DMS53 treated with DMSO at 0.1 percent for 48 hours (cell line): ENCODE measurements around the gene KLK2.

Source experiments
- DNase-seq: peaks from one replicate; lab custom pipeline; 2025; ENCODE audit not compliant: unreplicated experiment; lab: John Stamatoyannopoulos, UW

Gene KLK2

DNA sequence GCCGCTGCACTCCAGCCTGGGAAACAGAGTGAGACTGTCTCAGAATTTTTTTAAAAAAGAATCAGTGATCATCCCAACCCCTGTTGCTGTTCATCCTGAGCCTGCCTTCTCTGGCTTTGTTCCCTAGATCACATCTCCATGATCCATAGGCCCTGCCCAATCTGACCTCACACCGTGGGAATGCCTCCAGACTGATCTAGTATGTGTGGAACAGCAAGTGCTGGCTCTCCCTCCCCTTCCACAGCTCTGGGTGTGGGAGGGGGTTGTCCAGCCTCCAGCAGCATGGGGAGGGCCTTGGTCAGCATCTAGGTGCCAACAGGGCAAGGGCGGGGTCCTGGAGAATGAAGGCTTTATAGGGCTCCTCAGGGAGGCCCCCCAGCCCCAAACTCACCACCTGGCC lies at the start of gene KLK2:
TSS of gene KLK2 (plus strand) at position 384 of the 400 bp plus-strand sequence. CDS start 35 bp downstream, outside the sequence.
- no peak for DNase-seq

- DNase-seq = no peak
Observed at GRCh38 chr19:50826492-50827240, 46.6 kb upstream of the KLK2 start.

- DNase-seq = no peak
Observed at GRCh38 chr19:50827476-50827875, 45.8 kb upstream of the KLK2 start.

DNA sequence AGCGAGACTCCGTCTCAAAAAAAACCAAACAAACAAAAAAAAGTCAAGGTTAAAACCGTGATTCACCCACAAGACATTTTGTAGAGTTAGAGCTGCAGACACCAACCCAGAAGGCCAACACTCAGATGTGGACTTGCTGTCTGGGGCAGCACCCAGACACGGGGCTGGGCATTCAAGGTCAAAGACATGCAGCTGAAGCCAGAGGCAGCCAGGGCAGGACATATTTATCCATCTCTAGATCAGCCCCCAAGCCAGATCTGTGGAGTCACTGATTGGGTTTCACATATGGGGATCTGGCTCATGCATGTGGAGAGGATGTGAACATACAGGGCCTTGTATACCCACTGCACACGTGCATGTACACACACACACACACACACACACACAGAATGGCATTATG lies 43.4 kb upstream of the KLK2 start:
- DNase-seq = no peak

- DNase-seq = no peak
Observed at GRCh38 chr19:50830266-50831025, 42.8 kb upstream of the KLK2 start.

- no peak for DNase-seq
Observed at GRCh38 chr19:50831026-50831396, 42.2 kb upstream of the KLK2 start.

DNA sequence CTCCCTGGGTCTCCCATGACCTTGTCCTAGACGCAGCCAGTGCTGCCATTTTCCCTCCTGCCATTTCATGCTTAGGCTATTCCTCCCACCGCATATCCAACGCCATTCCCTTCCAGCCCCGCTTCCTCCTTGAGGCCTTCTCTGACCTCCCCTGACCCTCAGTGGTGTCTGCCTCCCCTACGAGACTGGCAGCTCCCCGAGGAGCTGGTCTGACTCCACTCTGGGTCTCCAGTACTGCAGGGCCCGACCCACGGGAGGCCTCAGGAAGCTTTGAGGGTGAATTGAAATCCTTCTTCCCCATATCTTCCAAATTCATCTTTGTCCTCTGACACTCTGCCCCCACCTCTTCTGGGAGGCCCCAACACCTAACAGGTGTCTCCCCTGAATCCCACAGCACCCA lies 40.6 kb upstream of the KLK2 start:
- no peak for DNase-seq

DNA sequence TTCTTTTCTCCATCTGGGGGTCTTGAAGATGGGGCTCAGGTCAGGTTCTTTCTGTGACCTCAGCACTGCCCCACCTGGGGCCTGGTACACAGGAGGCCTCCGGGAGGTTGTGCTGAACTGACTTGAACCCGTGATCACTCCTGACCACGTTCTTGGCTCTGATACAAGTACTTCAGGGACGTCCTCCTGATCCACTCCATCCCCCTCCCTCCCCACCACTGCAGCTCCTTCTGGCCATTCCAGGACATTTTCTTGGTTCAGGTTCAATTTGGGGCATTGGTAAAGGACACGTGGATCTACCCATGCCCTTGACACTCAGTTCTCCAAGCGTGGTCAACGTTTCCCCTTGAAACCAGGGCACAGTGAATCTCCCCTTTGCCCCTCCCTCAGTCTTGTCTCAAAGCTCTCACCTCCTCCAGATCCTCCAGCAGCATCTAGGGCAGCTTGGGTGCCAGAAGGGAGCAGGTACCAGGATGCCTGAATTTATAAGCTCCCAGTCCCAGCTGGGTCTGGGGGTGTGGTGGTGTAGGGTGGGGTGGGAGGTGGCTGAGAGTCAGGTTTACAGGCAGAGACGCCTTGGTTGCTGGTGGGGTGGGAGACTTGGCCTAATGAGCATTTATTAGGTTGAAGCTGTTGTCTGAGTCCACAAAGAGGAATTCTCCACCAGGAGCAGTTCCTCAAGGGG lies 40.0 kb upstream of the KLK2 start, which contains the start of gene KLK15:
TSS of gene KLK15 (minus strand) at position 458 of the 685 bp plus-strand sequence. CDS start 2,082 bp downstream, outside the sequence.
- DNase-seq = no peak

DNA sequence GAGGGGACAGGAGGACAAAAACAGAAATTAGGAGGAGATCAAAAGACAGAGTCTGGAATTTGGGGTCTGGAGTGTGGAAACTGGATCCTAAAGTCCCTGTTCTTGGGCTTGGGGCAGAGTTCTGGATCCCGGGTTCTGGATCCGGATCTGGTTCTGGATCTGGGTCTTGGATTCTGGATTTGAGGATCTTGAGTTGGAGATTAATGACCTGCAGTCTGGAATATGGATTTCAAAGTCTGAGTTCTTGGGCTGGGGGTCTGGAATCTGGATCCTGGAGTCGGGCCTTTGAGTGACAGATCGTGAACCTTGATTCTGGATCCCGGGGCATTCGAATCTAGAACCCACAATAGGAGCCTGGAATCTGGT lies 39.5 kb upstream of the KLK2 start:
- DNase-seq = no peak

DNA sequence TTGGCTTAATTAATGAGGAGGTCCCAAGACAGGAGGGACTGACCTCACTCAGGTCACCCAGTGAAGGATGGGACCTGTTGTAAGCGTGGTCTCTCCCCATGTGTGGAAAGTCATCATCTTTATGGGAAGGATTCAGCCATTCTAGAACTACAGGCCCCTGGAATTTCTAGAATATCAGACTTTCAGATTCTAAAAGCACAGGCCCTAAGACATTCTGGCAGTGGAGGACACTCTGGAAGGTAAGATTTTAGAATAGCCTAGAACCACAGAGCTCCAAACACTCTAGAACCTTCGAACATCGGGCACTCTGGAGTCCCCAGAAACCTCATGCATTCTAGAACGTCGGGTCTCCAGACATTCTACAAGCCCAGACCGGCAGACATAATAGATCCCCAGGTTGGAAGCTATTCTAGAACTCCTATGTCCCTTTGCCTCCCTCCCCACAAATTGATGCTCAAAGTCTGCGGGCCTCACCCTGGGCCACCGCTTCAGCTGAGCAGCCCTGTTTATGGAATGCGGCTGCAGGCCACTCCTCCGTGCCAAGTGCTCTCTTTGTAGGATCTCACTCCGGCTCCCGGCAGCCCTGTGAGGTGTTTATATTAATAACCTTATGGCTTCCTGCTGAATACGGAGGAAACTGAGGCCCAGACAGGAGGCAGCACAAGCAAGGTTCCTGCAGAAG lies 38.0 kb upstream of the KLK2 start:
- peak; percentile 20 for DNase-seq

DNA sequence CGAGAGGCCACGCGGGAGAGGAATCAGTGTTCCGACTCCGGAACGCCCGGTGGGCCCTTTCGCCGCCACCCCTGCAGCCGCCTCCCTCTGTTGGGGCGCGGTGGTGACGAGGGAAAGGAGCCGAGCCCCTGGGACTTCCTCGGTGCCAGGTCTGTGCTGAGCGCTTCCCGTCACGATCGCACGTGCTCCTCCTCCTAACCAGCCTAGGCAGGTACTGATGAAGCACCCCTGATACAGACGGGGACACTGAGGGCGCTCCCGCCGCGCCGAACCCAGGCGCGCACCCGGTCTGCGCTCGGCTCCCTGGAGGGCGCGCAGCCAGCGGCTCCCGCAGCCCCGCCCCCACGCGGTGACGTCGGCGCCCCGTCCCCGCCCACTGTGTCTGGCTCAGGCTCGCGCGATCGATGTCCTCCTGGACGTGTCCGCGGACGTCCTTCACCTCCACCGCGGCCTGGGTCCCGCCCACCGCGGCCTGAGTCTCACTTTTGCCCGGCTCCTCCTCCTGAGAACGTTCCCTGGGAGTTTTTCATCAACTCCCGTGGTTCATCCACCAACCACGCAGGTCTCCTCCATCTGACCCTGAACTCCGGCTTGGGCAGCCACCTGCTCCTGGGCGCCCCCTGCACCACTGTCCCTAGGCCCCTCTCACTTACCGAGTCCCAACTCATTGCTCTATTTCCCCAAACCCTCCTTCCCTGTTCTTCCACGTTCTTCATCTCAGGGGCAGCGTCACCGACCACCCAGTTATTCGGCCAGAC lies 37.3 kb upstream of the KLK2 start:
- peak; percentile 81 for DNase-seq

DNA sequence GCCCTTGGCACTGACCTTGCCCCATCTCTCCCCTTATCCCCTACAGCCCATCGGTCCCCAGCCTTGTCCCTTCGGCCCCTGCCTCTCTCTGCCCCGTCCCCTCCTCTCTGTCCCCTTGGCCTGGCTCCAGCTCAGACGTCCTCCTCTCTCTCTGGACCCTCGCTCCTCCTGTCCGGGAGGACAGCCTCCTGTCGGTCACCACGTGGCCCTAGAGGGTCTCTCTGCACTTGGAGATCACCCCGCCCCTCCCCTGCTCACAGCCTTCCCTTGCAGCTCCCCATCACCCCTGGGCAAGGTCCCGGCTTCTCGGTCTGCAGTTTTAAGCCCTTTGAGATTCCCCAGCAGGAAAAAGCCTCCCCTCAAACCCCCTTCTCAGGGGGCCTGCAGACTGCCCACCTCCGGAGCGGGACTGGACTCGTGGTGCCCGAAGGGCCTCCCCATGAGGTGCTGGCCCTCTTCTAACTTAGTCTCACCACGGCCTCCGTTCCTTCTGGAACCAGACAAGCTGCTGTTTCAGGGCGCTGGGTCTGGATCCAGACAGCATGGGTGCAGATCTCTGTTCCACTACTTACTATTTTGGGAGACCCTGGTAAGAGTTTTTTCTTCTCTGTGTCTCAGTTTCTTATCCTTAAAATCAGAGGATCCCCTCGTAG lies 36.6 kb upstream of the KLK2 start:
- DNase-seq = no peak

DNA sequence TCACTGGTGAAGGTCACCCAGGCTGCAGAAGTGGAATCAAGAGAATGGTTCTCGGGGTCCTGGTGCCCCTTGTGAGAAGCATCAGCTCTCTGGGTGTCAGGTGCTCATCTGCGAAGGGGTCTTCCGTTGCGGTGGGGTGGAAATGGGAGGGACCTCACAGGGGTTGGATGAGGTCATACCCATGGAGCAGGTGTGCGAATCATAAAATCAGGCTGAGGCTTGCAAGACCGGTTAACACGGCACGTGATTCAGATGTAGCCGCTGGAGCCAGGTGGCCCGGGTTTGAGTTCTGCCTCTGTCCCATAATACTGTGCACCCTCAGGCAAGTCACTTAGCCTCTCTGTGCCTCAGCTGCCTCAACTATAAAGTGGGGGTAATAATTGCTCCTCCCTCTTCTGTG lies 35.9 kb upstream of the KLK2 start:
- DNase-seq = peak; percentile 71

GRCh38 chr19:50838239-50838638 lies 35.0 kb upstream of the KLK2 start:
- DNase-seq = no peak

- no peak for DNase-seq
Observed at GRCh38 chr19:50839712-50840655, 33.3 kb upstream of the KLK2 start.

DNA sequence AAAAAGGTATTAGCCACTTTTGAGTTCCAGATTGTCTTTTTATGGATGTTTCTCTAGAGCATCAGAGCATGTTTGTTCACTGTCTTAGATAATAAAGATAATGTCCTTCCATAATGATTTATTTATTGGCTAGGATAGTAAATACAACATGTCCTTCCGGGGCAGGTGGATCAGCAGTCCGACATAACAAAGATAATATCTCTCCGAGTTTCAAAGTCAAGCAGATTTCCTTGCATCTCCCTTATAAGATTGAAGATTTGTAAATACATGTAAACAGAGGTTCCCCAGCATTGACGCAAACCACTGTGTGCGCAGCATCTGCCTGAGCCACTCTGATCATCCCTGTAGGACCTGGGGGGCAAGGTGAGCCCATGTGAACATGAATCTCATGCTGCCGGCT lies 31.1 kb upstream of the KLK2 start:
- DNase-seq = no peak

GRCh38 chr19:50843205-50843604 lies 30.0 kb upstream of the KLK2 start:
- no peak for DNase-seq

GRCh38 chr19:50843701-50844221 lies 29.5 kb upstream of the KLK2 start:
- DNase-seq = no peak
